Measurements from ENCODE around the gene MCHR1.
A peak's percentile ranks its signal among the peaks of the same experiment; 100 is the strongest.
"Not testable (repeated sequence)": the region's sequence is repeated elsewhere in the genome, so short reads cannot be mapped to it uniquely, and the experiment has no call there.

MCHR1 gene

GRCh38 chr22:40671369-40671768 lies 7.9 kb upstream of the MCHR1 start:
- H3K9ac ChIP-seq = no peak overlapping the region
- no peak overlapping the region for H3K4me3 ChIP-seq
- no peaks in the 10 kb centered on the region for H3K36me3 ChIP-seq
- no peaks in the 10 kb centered on the region for H4K20me1 ChIP-seq
- no peaks in the 10 kb centered on the region for H3K27me3 ChIP-seq
- H3K9me3 ChIP-seq = no peaks in the 10 kb centered on the region
- H3K4me1 ChIP-seq = no peaks in the 10 kb centered on the region
- no peak overlapping the region for H3K27ac ChIP-seq
- no peak for TF ChIP-seq Cebpa-rat (IDR thresholded peaks at IDR 0.05)
- no peak overlapping the region for H3K4me2 ChIP-seq

- TF ChIP-seq Cebpa-rat (IDR thresholded peaks at IDR 0.05) = no peak
- no peak overlapping the region for H3K9ac ChIP-seq
- H3K9me3 ChIP-seq = no peaks in the 10 kb centered on the region
- no peak overlapping the region for H3K4me3 ChIP-seq
- no peaks in the 10 kb centered on the region for H3K4me1 ChIP-seq
- no peak overlapping the region for H3K27ac ChIP-seq
- no peaks in the 10 kb centered on the region for H3K27me3 ChIP-seq
- H4K20me1 ChIP-seq = no peaks in the 10 kb centered on the region
- no peaks in the 10 kb centered on the region for H3K36me3 ChIP-seq
- no peak overlapping the region for H3K4me2 ChIP-seq
These were observed 7.4 kb upstream of the MCHR1 start for GRCh38 chr22:40671796-40672360.

DNA sequence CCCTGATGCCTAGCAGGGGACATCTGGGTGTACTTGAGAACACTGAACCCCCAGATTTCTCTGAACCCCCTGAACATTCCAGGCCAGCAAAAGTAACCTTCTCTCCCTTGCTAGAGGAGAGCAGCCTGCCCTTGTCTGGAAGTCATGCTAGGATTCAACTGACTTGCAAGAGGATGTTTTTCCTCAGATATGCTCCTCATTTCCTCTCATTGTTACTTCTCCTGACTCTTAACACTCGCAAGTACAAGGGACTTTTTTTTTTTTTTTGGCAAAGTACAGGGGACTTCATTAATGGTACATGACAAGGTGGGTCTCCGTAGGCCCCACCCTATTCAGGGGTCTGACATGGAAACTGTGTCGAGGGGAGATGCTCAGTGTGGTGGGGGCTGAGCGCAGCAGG lies 6.3 kb upstream of the MCHR1 start:
- no peak for TF ChIP-seq Cebpa-rat (IDR thresholded peaks at IDR 0.05)
- Histone ChIP-seq H3K4me1 (no peaks in the 10 kb centered on the region), H4K20me1 (no peaks in the 10 kb centered on the region), H3K9me3 (no peaks in the 10 kb centered on the region), H3K27ac (no peak overlapping the region), H3K27me3 (no peaks in the 10 kb centered on the region), H3K36me3 (no peaks in the 10 kb centered on the region), H3K9ac (no peak overlapping the region), H3K4me3 (no peak overlapping the region), H3K4me2 (no peak overlapping the region)

DNA sequence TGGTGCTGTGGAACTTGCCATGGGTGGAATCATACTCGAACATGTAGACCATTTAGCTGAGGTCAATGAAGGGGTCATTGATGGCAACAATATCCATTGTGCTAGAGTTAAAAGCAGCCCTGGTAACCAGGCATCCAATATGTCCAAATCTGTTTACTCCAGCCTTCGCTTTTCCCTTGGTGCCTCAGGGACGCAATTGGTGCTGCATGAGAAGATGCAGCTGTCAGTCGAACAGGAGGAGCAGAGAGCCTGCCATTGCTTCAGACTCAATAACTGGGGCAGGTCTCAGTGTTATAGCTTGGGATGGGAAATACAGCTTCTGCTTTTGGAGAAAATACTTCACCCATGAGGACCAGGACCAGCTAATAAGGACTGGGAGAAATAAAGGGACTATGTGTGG lies 5.0 kb upstream of the MCHR1 start:
- no peak for TF ChIP-seq Cebpa-rat (IDR thresholded peaks at IDR 0.05)
- Histone ChIP-seq H3K4me1 (no peaks in the 10 kb centered on the region), H3K4me3 (no peak overlapping the region), H3K9ac (no peak overlapping the region), H3K4me2 (no peak overlapping the region), H3K27me3 (no peaks in the 10 kb centered on the region), H3K27ac (no peak overlapping the region), H3K9me3 (no peaks in the 10 kb centered on the region), H3K36me3 (no peaks in the 10 kb centered on the region), H4K20me1 (no peaks in the 10 kb centered on the region)

GRCh38 chr22:40676166-40676565 lies 3.1 kb upstream of the MCHR1 start:
- H4K20me1 ChIP-seq, H3K36me3 ChIP-seq, H3K4me2 ChIP-seq, H3K4me3 ChIP-seq, H3K27me3 ChIP-seq, H3K9ac ChIP-seq, H3K27ac ChIP-seq, H3K9me3 ChIP-seq: not testable (repeated sequence)
- peaks cover 13% of the 10 kb centered on the region for H3K4me1 ChIP-seq

GRCh38 chr22:40676644-40677043 lies 2.6 kb upstream of the MCHR1 start:
- H3K9ac ChIP-seq = no peak overlapping the region
- H3K4me2 ChIP-seq = no peak overlapping the region
- H3K36me3 ChIP-seq = no peaks in the 10 kb centered on the region
- no peaks in the 10 kb centered on the region for H3K27me3 ChIP-seq
- no peak overlapping the region for H3K4me3 ChIP-seq
- no peaks in the 10 kb centered on the region for H3K9me3 ChIP-seq
- no peaks in the 10 kb centered on the region for H4K20me1 ChIP-seq
- H3K27ac ChIP-seq = no peak overlapping the region
- peaks cover 13% of the 10 kb centered on the region for H3K4me1 ChIP-seq
- no peak for TF ChIP-seq Cebpa-rat (IDR thresholded peaks at IDR 0.05)

GRCh38 chr22:40678493-40679248 lies 613 bp upstream of the MCHR1 start:
- no peak overlapping the region for H3K4me3 ChIP-seq
- no peak overlapping the region for H3K27ac ChIP-seq
- TF ChIP-seq Cebpa-rat (IDR thresholded peaks at IDR 0.05) = no peak
- H3K9ac ChIP-seq = no peak overlapping the region
- H3K4me2 ChIP-seq = no peak overlapping the region
- no peaks in the 10 kb centered on the region for H4K20me1 ChIP-seq
- H3K9me3 ChIP-seq = no peaks in the 10 kb centered on the region
- no peaks in the 10 kb centered on the region for H3K27me3 ChIP-seq
- peaks cover 31% of the 10 kb centered on the region for H3K4me1 ChIP-seq
- no peaks in the 10 kb centered on the region for H3K36me3 ChIP-seq

DNA sequence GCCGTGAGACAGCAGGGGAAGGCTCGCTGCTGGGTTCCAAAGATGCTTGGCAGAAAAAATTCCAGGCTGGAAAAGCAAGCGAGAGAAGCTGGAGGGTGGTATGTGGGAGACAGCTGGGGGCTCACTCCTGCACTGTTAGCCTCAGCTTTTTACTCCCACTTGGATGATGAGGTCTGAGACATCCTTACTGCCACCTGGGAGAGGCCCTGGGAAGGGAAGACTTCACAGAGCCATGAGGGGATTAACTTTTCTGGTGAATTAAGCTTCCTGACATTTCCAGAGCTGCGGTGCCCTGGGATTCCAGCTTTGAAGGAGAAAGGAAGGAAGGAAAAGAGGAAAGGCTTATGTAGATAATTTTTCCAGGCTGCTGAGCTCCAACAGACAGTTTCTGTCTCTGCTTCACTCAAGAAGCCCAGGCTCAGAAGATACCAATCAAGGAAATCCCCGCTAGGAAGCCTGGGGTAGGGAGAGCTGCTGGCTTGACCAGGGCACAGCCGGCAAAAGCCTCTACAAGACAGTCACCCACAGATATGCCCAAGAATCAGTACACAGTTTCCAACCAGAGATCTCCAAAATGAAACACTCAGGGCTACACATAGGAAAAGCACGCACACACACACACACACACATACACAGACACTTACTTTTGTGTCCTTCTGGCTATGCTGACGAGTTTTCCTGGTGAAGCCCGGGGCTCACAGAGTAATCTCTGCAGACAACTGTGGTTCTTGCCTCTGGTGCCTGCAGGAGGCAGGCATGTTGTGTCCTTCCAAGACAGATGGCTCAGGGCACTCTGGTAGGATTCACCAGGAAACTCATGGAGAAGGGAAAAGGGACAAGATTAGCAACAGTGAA lies 907 bp downstream of the MCHR1 start:
- H3K27ac ChIP-seq = no peak overlapping the region

DNA sequence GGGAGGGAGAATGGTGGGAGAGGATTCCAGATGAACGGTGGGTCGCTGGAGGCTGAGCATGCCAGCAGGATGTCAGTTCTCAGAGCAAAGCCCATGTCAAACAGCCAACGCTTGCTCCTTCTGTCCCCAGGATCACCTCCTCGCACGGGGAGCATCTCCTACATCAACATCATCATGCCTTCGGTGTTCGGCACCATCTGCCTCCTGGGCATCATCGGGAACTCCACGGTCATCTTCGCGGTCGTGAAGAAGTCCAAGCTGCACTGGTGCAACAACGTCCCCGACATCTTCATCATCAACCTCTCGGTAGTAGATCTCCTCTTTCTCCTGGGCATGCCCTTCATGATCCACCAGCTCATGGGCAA lies 1.5 kb downstream of the MCHR1 start:
- peaks cover 43% of the 10 kb centered on the region for H3K4me1 ChIP-seq
- no peak overlapping the region for H3K9ac ChIP-seq
- H3K4me3 ChIP-seq = no peak overlapping the region
- H3K9me3 ChIP-seq = no peaks in the 10 kb centered on the region
- H3K27ac ChIP-seq = no peak overlapping the region
- H3K36me3 ChIP-seq = no peaks in the 10 kb centered on the region
- no peak for TF ChIP-seq Cebpa-rat (IDR thresholded peaks at IDR 0.05)
- no peaks in the 10 kb centered on the region for H4K20me1 ChIP-seq
- no peaks in the 10 kb centered on the region for H3K27me3 ChIP-seq
- no peak overlapping the region for H3K4me2 ChIP-seq

More for the DNA sequence above, 907 bp downstream of the MCHR1 start:
- H4K20me1 ChIP-seq = no peaks in the 10 kb centered on the region
- peaks cover 43% of the 10 kb centered on the region for H3K4me1 ChIP-seq
- H3K27me3 ChIP-seq = no peaks in the 10 kb centered on the region
- H3K4me2 ChIP-seq = peak overlapping the region; percentile 17; the same call in 1 of the 2 replicates
- no peaks in the 10 kb centered on the region for H3K9me3 ChIP-seq
- no peak overlapping the region for H3K9ac ChIP-seq
- H3K36me3 ChIP-seq = no peaks in the 10 kb centered on the region
- no peak for TF ChIP-seq Cebpa-rat (IDR thresholded peaks at IDR 0.05)
- no peak overlapping the region for H3K4me3 ChIP-seq

DNA sequence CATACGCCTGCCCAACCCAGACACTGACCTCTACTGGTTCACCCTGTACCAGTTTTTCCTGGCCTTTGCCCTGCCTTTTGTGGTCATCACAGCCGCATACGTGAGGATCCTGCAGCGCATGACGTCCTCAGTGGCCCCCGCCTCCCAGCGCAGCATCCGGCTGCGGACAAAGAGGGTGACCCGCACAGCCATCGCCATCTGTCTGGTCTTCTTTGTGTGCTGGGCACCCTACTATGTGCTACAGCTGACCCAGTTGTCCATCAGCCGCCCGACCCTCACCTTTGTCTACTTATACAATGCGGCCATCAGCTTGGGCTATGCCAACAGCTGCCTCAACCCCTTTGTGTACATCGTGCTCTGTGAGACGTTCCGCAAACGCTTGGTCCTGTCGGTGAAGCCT lies 2.2 kb downstream of the MCHR1 start:
- H3K4me3 ChIP-seq = no peak overlapping the region
- no peaks in the 10 kb centered on the region for H3K36me3 ChIP-seq
- no peaks in the 10 kb centered on the region for H4K20me1 ChIP-seq
- H3K9me3 ChIP-seq = no peaks in the 10 kb centered on the region
- peaks cover 43% of the 10 kb centered on the region for H3K4me1 ChIP-seq
- no peak for TF ChIP-seq Cebpa-rat (IDR thresholded peaks at IDR 0.05)
- H3K9ac ChIP-seq = no peak overlapping the region
- no peak overlapping the region for H3K4me2 ChIP-seq
- no peak overlapping the region for H3K27ac ChIP-seq
- H3K27me3 ChIP-seq = no peaks in the 10 kb centered on the region
